Mesendoderm (in vitro differentiated cells): Measurements from ENCODE around the gene MOB2.

Source experiments
- DNase-seq: peaks from one replicate; pipeline ENCODE4 v3.0.0; 2013
- H2AK5ac ChIP-seq: 2 replicates; pipeline ENCODE4 v1.6.1; 2013; ENCODE audit warnings: low read length, inconsistent platforms
- H2BK120ac ChIP-seq: 2 replicates; pipeline ENCODE4 v1.6.1; 2013; ENCODE audit warnings: low read depth, mild to moderate bottlenecking, low read length, moderate library complexity, mixed read lengths
- H2BK15ac ChIP-seq: replicated peaks from 2 replicates; pipeline ENCODE4 v1.6.1; 2013; ENCODE audit warnings: low read depth, mild to moderate bottlenecking, moderate library complexity
- H2BK5ac ChIP-seq: 2 replicates; pipeline ENCODE4 v1.6.1; 2013; ENCODE audit warnings: low read length, inconsistent platforms
- H3K18ac ChIP-seq: 2 replicates; pipeline ENCODE4 v1.6.1; 2013; ENCODE audit warnings: mild to moderate bottlenecking, low read length, mixed read lengths
- H3K23ac ChIP-seq: one replicate; pipeline ENCODE4 v1.6.1; 2013; ENCODE audit warnings: low read length
- H3K27ac ChIP-seq: 2 replicates; pipeline ENCODE4 v1.5.1; 2013; ENCODE audit warnings: low read depth, mild to moderate bottlenecking, inconsistent platforms, low read length, moderate library complexity
- H3K27me3 ChIP-seq: 2 replicates; pipeline ENCODE4 v1.6.1; 2013; ENCODE audit warnings: low read length, control low read depth, mild to moderate bottlenecking, inconsistent platforms; ENCODE audit not compliant: insufficient read depth, poor library complexity
- H3K36me3 ChIP-seq: 2 replicates; pipeline ENCODE4 v1.6.1; 2013; ENCODE audit warnings: low read length, inconsistent platforms; ENCODE audit not compliant: control insufficient read depth, insufficient read depth
- H3K4ac ChIP-seq: one replicate; pipeline ENCODE4 v1.6.1; 2013; ENCODE audit warnings: low read depth, mild to moderate bottlenecking, low read length, moderate library complexity
- H3K4me1 ChIP-seq: 2 replicates; pipeline ENCODE4 v1.6.1; 2013; ENCODE audit warnings: low read depth, low read length, inconsistent platforms; ENCODE audit not compliant: control insufficient read depth
- H3K4me2 ChIP-seq: 2 replicates; pipeline ENCODE4 v1.6.1; 2013; ENCODE audit warnings: low read length
- H3K4me3 ChIP-seq: 2 replicates; pipeline ENCODE4 v1.5.1; 2013; ENCODE audit warnings: mild to moderate bottlenecking, low read length
- H3K56ac ChIP-seq: one replicate; pipeline ENCODE4 v1.6.1; 2013; ENCODE audit warnings: low read length
- H3K79me1 ChIP-seq: 2 replicates; pipeline ENCODE4 v1.6.1; 2013; ENCODE audit warnings: low read length, inconsistent platforms
- H3K79me2 ChIP-seq: 2 replicates; pipeline ENCODE4 v1.6.1; 2013; ENCODE audit warnings: mild to moderate bottlenecking, low read length; ENCODE audit not compliant: control insufficient read depth, insufficient read depth
- H3K9ac ChIP-seq: 2 replicates; pipeline ENCODE4 v1.6.1; 2013; ENCODE audit warnings: low read length, inconsistent platforms
- H4K5ac ChIP-seq: one replicate; pipeline ENCODE4 v1.6.1; 2013; ENCODE audit warnings: low read length
- H4K8ac ChIP-seq: one replicate; pipeline ENCODE4 v1.6.1; 2013; ENCODE audit warnings: low read depth, mild to moderate bottlenecking, control low read depth, low read length, moderate library complexity
- WGBS: extraction: QIAGEN DNeasy Blood & Tissue Kit; methylation state at CpG from one replicate; pipeline ENCODE4 v1.1.7; 2013; ENCODE audit warnings: low lambda C conversion rate, missing lambda C conversion rate; ENCODE audit not compliant: insufficient coverage; ENCODE audit errors: extremely low coverage; 5-methylcytosine and 5-hydroxymethylcytosine counted together

MOB2 gene

DNA sequence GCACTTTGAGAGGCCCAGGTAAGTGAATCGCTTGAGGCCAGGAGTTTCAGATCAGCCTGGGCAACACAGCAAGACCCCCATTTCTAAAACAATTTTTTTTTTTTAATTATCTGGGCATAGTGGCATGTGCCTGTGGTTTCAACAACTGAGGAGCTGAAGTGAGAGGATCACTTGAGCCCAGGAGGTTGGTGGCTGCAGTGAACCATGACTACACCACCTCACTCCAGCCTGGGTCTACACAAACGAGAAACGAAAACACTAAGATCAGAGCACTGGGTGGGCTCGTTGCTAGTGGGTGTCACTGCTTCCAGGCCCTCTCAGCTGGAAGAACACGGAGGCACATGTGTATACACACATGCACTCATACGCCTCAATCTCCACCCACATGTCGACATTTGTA is 4.1 kb upstream of the MOB2 start:
- Histone ChIP-seq H3K9ac (no peak overlapping the region), H3K4me1 (no peaks in the 10 kb centered on the region), H2AK5ac (no peak overlapping the region), H3K4me3 (no peak overlapping the region), H3K18ac (no peak overlapping the region), H3K79me2 (peaks cover 2% of the 10 kb centered on the region), H2BK120ac (no peak overlapping the region), H3K79me1 (peaks cover 9% of the 10 kb centered on the region), H2BK5ac (no peak overlapping the region), H4K5ac (no peak overlapping the region), H3K4ac (no peak overlapping the region), H3K27ac (no peak overlapping the region), H3K4me2 (no peak overlapping the region), H2BK15ac (no peak overlapping the region), H3K36me3 (no peaks in the 10 kb centered on the region), H3K56ac (no peak overlapping the region), H3K23ac (no peak overlapping the region), H3K27me3 (no peaks in the 10 kb centered on the region), H4K8ac (no peak overlapping the region)
- DNase-seq: no peak
- no CpG with 5 or more reads among the region's 7 CpGs for WGBS

DNA sequence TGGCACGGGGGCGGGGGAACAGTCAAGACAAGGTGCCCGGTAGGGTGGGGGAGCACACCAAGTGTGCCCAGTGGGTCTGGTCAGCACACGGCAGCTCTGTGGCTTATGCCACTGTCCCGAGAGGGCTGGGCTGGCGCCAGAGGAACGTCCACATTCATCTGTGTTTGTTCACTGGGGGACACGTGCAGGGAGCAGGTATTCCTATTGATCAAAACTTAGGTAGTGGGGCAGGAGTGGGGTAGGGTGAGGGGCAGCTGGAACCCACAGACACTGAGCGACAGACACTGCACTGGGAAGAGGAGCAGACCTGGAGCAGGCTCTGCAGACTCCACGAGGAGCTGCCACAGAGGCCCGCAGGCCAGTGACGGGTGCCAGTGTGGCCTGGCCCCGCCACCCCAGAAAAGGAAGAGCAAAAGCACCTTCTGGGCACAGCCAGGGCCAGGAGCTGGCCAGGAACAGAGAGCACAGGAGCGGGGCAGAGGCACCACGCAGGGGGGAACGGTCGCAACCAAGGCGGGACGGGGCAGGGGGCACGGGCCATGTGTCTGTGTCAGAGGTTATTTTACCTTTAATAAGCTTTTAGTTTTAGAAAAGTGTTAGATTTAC is 2.1 kb upstream of the MOB2 start:
- H2AK5ac ChIP-seq: no peak overlapping the region
- no peak overlapping the region for H3K4ac ChIP-seq
- H3K4me1 ChIP-seq: no peaks in the 10 kb centered on the region
- no peak overlapping the region for H3K27ac ChIP-seq
- DNase-seq: no peak
- no peak overlapping the region for H4K5ac ChIP-seq
- H2BK15ac ChIP-seq: no peak overlapping the region
- H3K4me2 ChIP-seq: no peak overlapping the region
- H3K4me3 ChIP-seq: no peak overlapping the region
- H3K18ac ChIP-seq: no peak overlapping the region
- no CpG with 5 or more reads among the region's 20 CpGs for WGBS
- H4K8ac ChIP-seq: no peak overlapping the region
- H2BK120ac ChIP-seq: no peak overlapping the region
- H3K36me3 ChIP-seq: no peaks in the 10 kb centered on the region
- peaks cover 2% of the 10 kb centered on the region for H3K79me2 ChIP-seq
- no peak overlapping the region for H3K23ac ChIP-seq
- H3K56ac ChIP-seq: no peak overlapping the region
- no peak overlapping the region for H2BK5ac ChIP-seq
- H3K79me1 ChIP-seq: peaks cover 9% of the 10 kb centered on the region
- no peaks in the 10 kb centered on the region for H3K27me3 ChIP-seq
- H3K9ac ChIP-seq: no peak overlapping the region

DNA sequence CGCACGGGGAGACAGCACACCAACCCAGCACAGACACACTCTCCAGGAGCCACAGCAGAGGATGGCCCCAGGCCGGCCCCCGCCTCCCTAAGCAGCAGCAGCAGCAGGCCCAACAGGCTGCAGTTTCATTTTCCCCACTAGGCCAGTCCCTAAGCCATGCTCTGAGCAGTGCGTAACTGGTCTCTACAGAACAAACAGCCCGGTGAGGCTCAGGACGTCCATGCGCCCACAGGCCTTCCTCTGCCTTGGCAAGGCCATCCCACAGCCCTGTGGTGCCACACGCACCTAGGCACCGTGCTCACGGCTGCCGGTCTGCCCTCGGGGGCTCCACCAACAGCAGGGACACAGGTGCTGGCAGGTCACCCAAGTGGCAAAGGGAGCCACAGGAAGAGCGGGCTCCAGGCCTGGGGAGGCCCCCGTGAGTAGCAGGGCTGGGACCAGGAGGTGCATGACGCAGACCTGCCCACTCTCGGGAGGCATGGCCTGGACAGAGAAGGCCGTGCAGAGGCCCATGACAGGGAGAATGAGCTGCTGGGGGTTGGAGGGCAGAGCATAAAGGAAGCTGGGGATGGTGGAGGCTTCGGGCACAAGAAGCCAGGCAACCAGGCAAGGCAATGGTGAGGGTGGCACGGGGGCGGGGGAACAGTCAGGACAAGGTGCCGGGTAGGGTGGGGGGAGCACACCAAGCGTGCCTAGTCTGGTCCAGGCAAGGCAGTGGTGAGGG is 1.4 kb upstream of the MOB2 start:
- Histone ChIP-seq H2AK5ac (no peak overlapping the region), H3K23ac (no peak overlapping the region), H3K4me2 (no peak overlapping the region), H2BK120ac (no peak overlapping the region), H2BK15ac (no peak overlapping the region), H3K9ac (no peak overlapping the region), H3K4me3 (no peak overlapping the region), H3K56ac (no peak overlapping the region), H3K27ac (no peak overlapping the region), H3K79me2 (peaks cover 2% of the 10 kb centered on the region), H4K5ac (no peak overlapping the region), H3K79me1 (peaks cover 9% of the 10 kb centered on the region), H2BK5ac (no peak overlapping the region), H3K36me3 (no peaks in the 10 kb centered on the region), H3K4ac (no peak overlapping the region), H3K27me3 (no peaks in the 10 kb centered on the region), H3K4me1 (no peaks in the 10 kb centered on the region), H3K18ac (no peak overlapping the region), H4K8ac (no peak overlapping the region)
- no CpG with 5 or more reads among the region's 23 CpGs for WGBS
- no peak for DNase-seq

GRCh38 chr11:1487091-1487850 is 692 bp upstream of the MOB2 start:
- H2BK120ac ChIP-seq: no peak overlapping the region
- H3K4me2 ChIP-seq: no peak overlapping the region
- H3K27ac ChIP-seq: no peak overlapping the region
- H3K18ac ChIP-seq: no peak overlapping the region
- no peak overlapping the region for H3K4me3 ChIP-seq
- H2AK5ac ChIP-seq: no peak overlapping the region
- no peak overlapping the region for H4K5ac ChIP-seq
- H3K36me3 ChIP-seq: no peaks in the 10 kb centered on the region
- H3K27me3 ChIP-seq: no peaks in the 10 kb centered on the region
- no peak overlapping the region for H2BK15ac ChIP-seq
- H3K4me1 ChIP-seq: no peaks in the 10 kb centered on the region
- no peak overlapping the region for H3K9ac ChIP-seq
- H3K79me1 ChIP-seq: peaks cover 5% of the 10 kb centered on the region
- peaks cover 2% of the 10 kb centered on the region for H3K79me2 ChIP-seq
- H3K4ac ChIP-seq: no peak overlapping the region
- no peak for DNase-seq
- H3K56ac ChIP-seq: no peak overlapping the region
- no peak overlapping the region for H4K8ac ChIP-seq
- H3K23ac ChIP-seq: no peak overlapping the region
- no CpG with 5 or more reads among the region's 21 CpGs for WGBS
- no peak overlapping the region for H2BK5ac ChIP-seq

- H4K5ac ChIP-seq: no peak overlapping the region
- no peak overlapping the region for H3K4ac ChIP-seq
- H3K79me1 ChIP-seq: peaks cover 1% of the 10 kb centered on the region
- no peak for DNase-seq
- H3K9ac ChIP-seq: no peak overlapping the region
- H2AK5ac ChIP-seq: no peak overlapping the region
- H4K8ac ChIP-seq: no peak overlapping the region
- H3K79me2 ChIP-seq: no peaks in the 10 kb centered on the region
- no CpG with 5 or more reads among the region's 17 CpGs for WGBS
- no peak overlapping the region for H2BK5ac ChIP-seq
- no peaks in the 10 kb centered on the region for H3K4me1 ChIP-seq
- no peak overlapping the region for H3K56ac ChIP-seq
- H3K23ac ChIP-seq: no peak overlapping the region
- no peaks in the 10 kb centered on the region for H3K36me3 ChIP-seq
- no peak overlapping the region for H3K18ac ChIP-seq
- no peaks in the 10 kb centered on the region for H3K27me3 ChIP-seq
- no peak overlapping the region for H3K4me2 ChIP-seq
- H3K4me3 ChIP-seq: no peak overlapping the region
- no peak overlapping the region for H2BK15ac ChIP-seq
- H2BK120ac ChIP-seq: no peak overlapping the region
- no peak overlapping the region for H3K27ac ChIP-seq
Observed at GRCh38 chr11:1485504-1485885, 1.1 kb downstream of the MOB2 start.
